Ovary (tissue), 3 donors: Measurements from ENCODE around the gene DYRK1A.

Source experiments
- CTCF ChIP-seq, 3 donors: fragments of 450-650 bp in 2 of 3; fragments of 200-600 bp in 1 of 3; IDR thresholded peaks; one replicate each; pipeline versions ENCODE4 v1.5.1 to v1.8.0; 2016 to 2022; ENCODE audit warnings: antibody characterized with exemption in 3 of 3, mild to moderate bottlenecking in 1 of 3
- EP300 ChIP-seq: sonication (generic); formaldehyde crosslinking; IDR thresholded peaks from one replicate; pipeline ENCODE4 v1.6.1; 2017; ENCODE audit warnings: antibody characterized with exemption
- POLR2A ChIP-seq: fragments of 450-650 bp; IDR thresholded peaks from one replicate; pipeline ENCODE4 v1.6.1; 2017; ENCODE audit warnings: antibody characterized with exemption, mild to moderate bottlenecking, moderate library complexity
- donor health status: DM: no; HTN: no; CAD: no.

GRCh38 chr21:37391666-37392065 is 25.1 kb downstream of the DYRK1A start:
- no peak for TF ChIP-seq CTCF (IDR thresholded peaks at IDR 0.05)
- no peak for TF ChIP-seq POLR2A
- TF ChIP-seq EP300: no peak
